Calu3 (cell line): ENCODE results near the gene RGS1. TPM values are rescaled to one million over a fixed set of nuclear protein-coding genes. Genes with fewer than 3 reads are reported as not detected.

Source experiments
- BruUV-seq: library from RNA; stranded (reverse); fragments of 400-500 nt; replicated peaks from 2 replicates; lab custom pipeline; 2021; lab: Mats Ljungman, UMichigan
- CTCF ChIA-PET: fragments of 300-600 bp; sonication (Branson Sonifier 250); formaldehyde crosslinking; loops from one replicate; lab custom pipeline; 2022; ENCODE audit warnings: antibody characterized with exemption; lab: Charles Lee
- DNase-seq: peaks from one replicate; pipeline ENCODE4 v3.0.0; 2022
- H3K27ac Mint-ChIP-seq: one replicate; pipeline ENCODE4 v1.8.0; 2022; ENCODE audit warnings: mixed read lengths; ENCODE audit not compliant: unreplicated experiment
- H3K27me3 Mint-ChIP-seq: one replicate; pipeline ENCODE4 v1.8.0; 2022; ENCODE audit warnings: mixed read lengths; ENCODE audit not compliant: unreplicated experiment
- H3K36me3 Mint-ChIP-seq: one replicate; pipeline ENCODE4 v1.8.0; 2022; ENCODE audit warnings: mild to moderate bottlenecking, moderate library complexity, mixed read lengths; ENCODE audit not compliant: insufficient read depth, unreplicated experiment
- H3K4me1 Mint-ChIP-seq: one replicate; pipeline ENCODE4 v1.8.0; 2022; ENCODE audit warnings: mild to moderate bottlenecking, low read depth, mixed read lengths; ENCODE audit not compliant: unreplicated experiment
- H3K4me3 Mint-ChIP-seq: one replicate; pipeline ENCODE4 v1.8.0; 2022; ENCODE audit warnings: mild to moderate bottlenecking, low read depth, moderate library complexity, mixed read lengths; ENCODE audit not compliant: unreplicated experiment
- H3K9me3 Mint-ChIP-seq: one replicate; pipeline ENCODE4 v1.8.0; 2022; ENCODE audit warnings: low read depth, mixed read lengths; ENCODE audit not compliant: unreplicated experiment
- intact Hi-C: fragments of 100-400 bp; cut with micrococcal nuclease; formaldehyde crosslinking; loops from one replicate; pipeline ENCODE4 v1.10.0; 2022; ENCODE audit not compliant: unreplicated experiment
- total RNA-seq: library from RNA; stranded (reverse); gene quantifications from 2 replicates; pipeline ENCODE4 v1.2.3, GENCODE V29; 2022
- TF ChIP-seq, protein P1 (sequence below): fragments of 200-600 bp; IDR thresholded peaks from one replicate; pipeline ENCODE4 v1.8.0; 2022; ENCODE audit warnings: antibody characterized with exemption; ENCODE audit not compliant: unreplicated experiment

RGS1 gene
- total RNA-seq, 1 experiment from 2014 or later = not detected

DNA sequence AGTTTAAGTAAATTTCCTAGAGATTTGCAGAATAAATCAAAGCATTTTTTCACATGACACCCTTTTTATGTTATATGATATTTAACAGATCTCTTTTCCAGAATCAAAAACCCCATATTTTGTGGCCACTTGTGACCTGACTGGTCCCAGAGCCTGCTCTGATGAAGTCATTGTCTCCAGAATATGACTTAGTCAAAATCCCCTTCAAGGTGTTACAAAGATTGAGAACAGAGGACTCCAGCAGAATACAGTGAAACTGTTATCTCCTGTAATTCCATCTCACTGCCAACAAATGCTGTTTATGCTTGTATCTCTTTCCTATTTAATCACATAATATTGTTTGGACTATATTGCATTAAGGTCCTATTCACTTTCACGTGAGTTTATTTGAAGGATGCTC lies 25.6 kb downstream of the RGS1 start:
- no peak overlapping the region for H3K4me3 Mint-ChIP-seq
- no peaks in the 10 kb centered on the region for H3K27me3 Mint-ChIP-seq
- H3K4me1 Mint-ChIP-seq = no peaks in the 10 kb centered on the region
- intact Hi-C loops = no loop called here
- BruUV-seq = no TSS peak
- H3K36me3 Mint-ChIP-seq = no peaks in the 10 kb centered on the region
- CTCF ChIA-PET = no interaction called here
- TF ChIP-seq, protein P1, sequence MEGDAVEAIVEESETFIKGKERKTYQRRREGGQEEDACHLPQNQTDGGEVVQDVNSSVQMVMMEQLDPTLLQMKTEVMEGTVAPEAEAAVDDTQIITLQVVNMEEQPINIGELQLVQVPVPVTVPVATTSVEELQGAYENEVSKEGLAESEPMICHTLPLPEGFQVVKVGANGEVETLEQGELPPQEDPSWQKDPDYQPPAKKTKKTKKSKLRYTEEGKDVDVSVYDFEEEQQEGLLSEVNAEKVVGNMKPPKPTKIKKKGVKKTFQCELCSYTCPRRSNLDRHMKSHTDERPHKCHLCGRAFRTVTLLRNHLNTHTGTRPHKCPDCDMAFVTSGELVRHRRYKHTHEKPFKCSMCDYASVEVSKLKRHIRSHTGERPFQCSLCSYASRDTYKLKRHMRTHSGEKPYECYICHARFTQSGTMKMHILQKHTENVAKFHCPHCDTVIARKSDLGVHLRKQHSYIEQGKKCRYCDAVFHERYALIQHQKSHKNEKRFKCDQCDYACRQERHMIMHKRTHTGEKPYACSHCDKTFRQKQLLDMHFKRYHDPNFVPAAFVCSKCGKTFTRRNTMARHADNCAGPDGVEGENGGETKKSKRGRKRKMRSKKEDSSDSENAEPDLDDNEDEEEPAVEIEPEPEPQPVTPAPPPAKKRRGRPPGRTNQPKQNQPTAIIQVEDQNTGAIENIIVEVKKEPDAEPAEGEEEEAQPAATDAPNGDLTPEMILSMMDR = no peak
- no peak overlapping the region for H3K27ac Mint-ChIP-seq
- no peaks in the 10 kb centered on the region for H3K9me3 Mint-ChIP-seq
- DNase-seq = no peak

DNA sequence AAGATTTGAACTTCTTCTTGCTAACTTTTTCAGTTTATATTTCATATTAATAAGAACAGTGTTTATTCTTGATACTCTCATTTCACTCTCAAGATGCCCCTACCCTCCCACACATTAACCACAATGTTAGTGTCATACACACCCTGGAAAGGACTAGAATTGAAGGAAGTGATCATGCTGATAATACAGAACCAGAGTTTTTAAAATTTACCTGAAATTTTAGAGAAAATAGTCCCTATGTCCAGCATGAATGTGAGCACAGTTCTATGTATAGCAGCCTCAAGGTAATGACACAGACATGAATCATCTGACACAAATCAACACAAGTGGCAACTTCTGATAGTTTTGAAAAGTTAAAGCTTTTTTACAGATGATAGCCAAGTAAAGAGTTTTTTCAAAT lies 26.0 kb downstream of the RGS1 start:
- CTCF ChIA-PET = no interaction called here
- H3K27ac Mint-ChIP-seq = no peak overlapping the region
- TF ChIP-seq, protein P1 = no peak
- no peaks in the 10 kb centered on the region for H3K27me3 Mint-ChIP-seq
- no peak for DNase-seq
- H3K36me3 Mint-ChIP-seq = no peaks in the 10 kb centered on the region
- H3K4me1 Mint-ChIP-seq = no peaks in the 10 kb centered on the region
- intact Hi-C loops = no loop called here
- H3K9me3 Mint-ChIP-seq = no peaks in the 10 kb centered on the region
- H3K4me3 Mint-ChIP-seq = no peak overlapping the region
- no TSS peak for BruUV-seq

DNA sequence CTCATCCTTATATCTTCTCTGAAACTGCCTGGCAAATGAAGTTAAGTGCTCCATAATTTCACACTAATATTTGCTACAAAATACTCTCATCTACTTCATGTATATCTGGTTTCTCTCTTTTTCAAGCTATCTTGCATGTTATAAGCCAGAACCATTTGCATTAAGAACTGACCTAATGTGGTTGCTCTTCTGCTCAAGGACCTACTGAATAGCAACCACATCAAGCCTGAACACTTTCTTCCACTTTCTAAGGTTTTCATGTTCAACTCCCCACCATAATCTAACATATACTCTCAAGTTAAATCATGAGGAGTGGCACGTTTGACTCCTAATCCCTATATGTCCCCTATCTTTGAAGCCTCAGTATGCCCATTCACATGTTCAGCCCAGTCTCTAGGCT lies 27.2 kb downstream of the RGS1 start:
- no peak for DNase-seq
- Mint-ChIP-seq H3K4me1 (no peaks in the 10 kb centered on the region), H3K4me3 (no peak overlapping the region), H3K27ac (no peak overlapping the region), H3K27me3 (no peaks in the 10 kb centered on the region), H3K36me3 (no peaks in the 10 kb centered on the region), H3K9me3 (no peaks in the 10 kb centered on the region)
- BruUV-seq = no TSS peak
- TF ChIP-seq, protein P1 = no peak
- intact Hi-C loops = no loop called here
- CTCF ChIA-PET = interaction anchor here (0.5 kb wide), 1 partner anchor 8 kb away, joined by 3 read pairs; no protein-coding TSS in a partner anchor

DNA sequence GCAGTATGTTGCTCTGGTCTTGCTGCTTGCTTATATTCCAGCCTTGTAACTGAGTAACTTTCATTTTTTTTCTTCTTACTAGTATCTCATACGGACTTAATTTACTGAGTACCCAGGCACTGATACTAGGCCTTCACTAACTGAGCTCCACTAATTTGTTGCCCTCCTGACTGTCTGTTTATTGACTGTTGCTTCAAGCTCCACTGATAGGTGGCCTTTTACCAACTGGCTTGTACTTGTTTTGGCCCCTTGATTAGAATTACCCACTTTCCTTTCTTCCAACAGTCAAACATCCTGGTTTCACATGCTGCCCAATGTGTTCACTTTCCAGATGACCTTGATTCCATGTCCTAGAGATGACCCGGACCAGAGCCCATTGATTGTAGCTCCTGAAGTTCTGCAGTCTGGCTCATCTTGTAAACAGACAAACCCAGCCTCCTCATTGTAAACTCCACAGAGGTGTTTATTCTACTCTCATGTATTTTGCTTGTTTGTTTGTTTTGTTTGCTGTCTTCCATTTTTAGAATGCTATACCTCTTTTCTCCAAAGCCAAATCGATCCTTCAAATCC lies 27.7 kb downstream of the RGS1 start:
- H3K4me1 Mint-ChIP-seq = no peaks in the 10 kb centered on the region
- no peak for DNase-seq
- H3K27me3 Mint-ChIP-seq = no peaks in the 10 kb centered on the region
- BruUV-seq = no TSS peak
- H3K36me3 Mint-ChIP-seq = no peaks in the 10 kb centered on the region
- TF ChIP-seq, protein P1 = no peak
- no peaks in the 10 kb centered on the region for H3K9me3 Mint-ChIP-seq
- no peak overlapping the region for H3K27ac Mint-ChIP-seq
- no peak overlapping the region for H3K4me3 Mint-ChIP-seq
- CTCF ChIA-PET = interaction anchor here (0.5 kb wide), 1 partner anchor 7 kb away, joined by 3 read pairs; no protein-coding TSS in a partner anchor
- intact Hi-C loops = no loop called here
